SU-DHL-6 (cell line): ENCODE results near the gene RBM12.

Experiments used
- EZH2phosphoT487 ChIP-seq: fragments of 200-600 bp; sonication (generic), shearing (Covaris generic); conservative IDR thresholded peaks from 2 replicates; pipeline ENCODE4 v1.6.1; 2018; ENCODE audit warnings: mild to moderate bottlenecking, antibody characterized with exemption, low read length, moderate library complexity, mixed read lengths
- TF ChIP-seq, protein P1 (sequence below): fragments of 200-600 bp; sonication (generic); IDR thresholded peaks from one replicate; pipeline ENCODE4 v1.5.1; 2017; ENCODE audit warnings: antibody characterized with exemption, mild to moderate bottlenecking, low read length, moderate library complexity; ENCODE audit not compliant: insufficient read depth, poor library complexity, severe bottlenecking

DNA sequence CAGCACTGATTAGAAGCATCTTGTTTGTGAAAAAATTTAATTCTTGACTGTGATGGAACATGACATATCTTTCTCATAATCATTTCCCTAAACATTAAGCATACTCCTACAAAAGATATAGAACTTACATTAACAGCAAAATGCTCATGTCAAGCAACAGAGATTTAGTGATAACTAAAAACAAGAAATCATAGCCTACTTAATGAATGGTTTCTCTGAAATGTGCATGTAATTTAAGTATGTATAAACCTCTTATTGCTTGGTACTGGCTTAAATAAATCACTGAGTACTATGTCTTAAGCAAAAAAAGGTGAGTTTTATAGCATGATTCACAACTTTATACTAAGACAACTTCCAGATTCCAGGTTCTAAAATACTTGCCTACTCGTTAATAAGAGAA is 43.8 kb upstream of the RBM12 start:
- TF ChIP-seq, protein P1, sequence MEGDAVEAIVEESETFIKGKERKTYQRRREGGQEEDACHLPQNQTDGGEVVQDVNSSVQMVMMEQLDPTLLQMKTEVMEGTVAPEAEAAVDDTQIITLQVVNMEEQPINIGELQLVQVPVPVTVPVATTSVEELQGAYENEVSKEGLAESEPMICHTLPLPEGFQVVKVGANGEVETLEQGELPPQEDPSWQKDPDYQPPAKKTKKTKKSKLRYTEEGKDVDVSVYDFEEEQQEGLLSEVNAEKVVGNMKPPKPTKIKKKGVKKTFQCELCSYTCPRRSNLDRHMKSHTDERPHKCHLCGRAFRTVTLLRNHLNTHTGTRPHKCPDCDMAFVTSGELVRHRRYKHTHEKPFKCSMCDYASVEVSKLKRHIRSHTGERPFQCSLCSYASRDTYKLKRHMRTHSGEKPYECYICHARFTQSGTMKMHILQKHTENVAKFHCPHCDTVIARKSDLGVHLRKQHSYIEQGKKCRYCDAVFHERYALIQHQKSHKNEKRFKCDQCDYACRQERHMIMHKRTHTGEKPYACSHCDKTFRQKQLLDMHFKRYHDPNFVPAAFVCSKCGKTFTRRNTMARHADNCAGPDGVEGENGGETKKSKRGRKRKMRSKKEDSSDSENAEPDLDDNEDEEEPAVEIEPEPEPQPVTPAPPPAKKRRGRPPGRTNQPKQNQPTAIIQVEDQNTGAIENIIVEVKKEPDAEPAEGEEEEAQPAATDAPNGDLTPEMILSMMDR: no peak
- TF ChIP-seq EZH2phosphoT487: no peak
